Kidney capillary endothelial cell (primary cell): Measurements from ENCODE around the gene ASTE1.
"Not testable (repeated sequence)": the region's sequence is repeated elsewhere in the genome, so short reads cannot be mapped to it uniquely, and the experiment has no call there.

ENCODE experiments used
- DNase-seq: peaks from one replicate; pipeline ENCODE4 v3.0.0-alpha.2; 2018; ENCODE audit warnings: low spot score

The ASTE1 gene

GRCh38 chr3:131026321-131027151 is at the start of gene ASTE1, which contains the start of gene NEK11:
ASTE1 (minus strand) TSS chr3:131026825; CDS start chr3:131025306, 1,519 bp downstream.
NEK11 (plus strand) TSS chr3:131026877; CDS start chr3:131029709, 2,832 bp downstream.
- peak; percentile 72 for DNase-seq

- no peak for DNase-seq
Observed at GRCh38 chr3:131075632-131076328, 49.2 kb upstream of the ASTE1 start.

GRCh38 chr3:131072845-131073244 is 46.2 kb upstream of the ASTE1 start:
- peak; percentile 21 for DNase-seq

- peak; percentile 8 for DNase-seq
Observed at GRCh38 chr3:131072099-131072559, 45.5 kb upstream of the ASTE1 start.

- no peak for DNase-seq
Observed at GRCh38 chr3:131067983-131068382, 41.4 kb upstream of the ASTE1 start.

GRCh38 chr3:131053043-131053859 is 26.6 kb upstream of the ASTE1 start:
- peak; percentile 24 for DNase-seq

GRCh38 chr3:131050001-131050400 is 23.4 kb upstream of the ASTE1 start:
- no peak for DNase-seq

- DNase-seq, result no peak
Observed at GRCh38 chr3:131048030-131048429, 21.4 kb upstream of the ASTE1 start.

GRCh38 chr3:131047582-131047981 is 21.0 kb upstream of the ASTE1 start:
- DNase-seq, result no peak

GRCh38 chr3:131042271-131042985 is 15.8 kb upstream of the ASTE1 start:
- DNase-seq, result not testable (repeated sequence)

GRCh38 chr3:131038326-131038725 is 11.7 kb upstream of the ASTE1 start:
- DNase-seq, result no peak

GRCh38 chr3:131036986-131037385 is 10.4 kb upstream of the ASTE1 start:
- no peak for DNase-seq

- DNase-seq, result no peak
Observed at GRCh38 chr3:131036200-131036816, 9.7 kb upstream of the ASTE1 start.

GRCh38 chr3:131033480-131034080 is 7.0 kb upstream of the ASTE1 start:
- DNase-seq, result peak; percentile 61

- DNase-seq, result no peak
Observed at GRCh38 chr3:131031660-131032059, 5.0 kb upstream of the ASTE1 start.

- DNase-seq, result no peak
Observed at GRCh38 chr3:131028844-131029243, 2.2 kb upstream of the ASTE1 start.

GRCh38 chr3:131025539-131025938 is 1.1 kb downstream of the ASTE1 start:
- no peak for DNase-seq

- no peak for DNase-seq
Observed at GRCh38 chr3:131020122-131020693, 6.4 kb downstream of the ASTE1 start.

GRCh38 chr3:131018970-131019369 is 7.7 kb downstream of the ASTE1 start:
- DNase-seq, result no peak

GRCh38 chr3:131009698-131010097 is 16.9 kb downstream of the ASTE1 start:
- no peak for DNase-seq
